GM12878 (cell line): ENCODE data around the gene MYO16.

ENCODE experiments used
- ATF2 ChIP-seq: IDR thresholded peaks from 2 replicates; pipeline ENCODE4 v1.6.1; 2012; ENCODE audit warnings: low read length, inconsistent platforms
- CHD2 ChIP-seq: IDR thresholded peaks from 2 replicates; pipeline ENCODE4 v1.6.1; 2011; ENCODE audit warnings: low read depth, low read length, improper control_type of control experiment, borderline replicate concordance
- CTCF ChIP-seq, 3 experiments: IDR thresholded peaks in 2 of 3; conservative IDR thresholded peaks in 1 of 3; 2 replicates each; pipeline ENCODE4 v1.5.1; 2011; ENCODE audit warnings: low read depth in 3 of 3, low read length in 3 of 3, mild to moderate bottlenecking in 3 of 3, control low read depth in 2 of 3, moderate library complexity in 2 of 3, inconsistent platforms in 1 of 3, mixed read lengths in 1 of 3; ENCODE audit not compliant: control insufficient read depth in 2 of 3, insufficient read depth in 1 of 3; ENCODE audit errors: extremely low read depth in 1 of 3
- EGR1 ChIP-seq, 2 experiments: IDR thresholded peaks; 1 replicate in 1 of 2; 2 replicates in 1 of 2; pipeline ENCODE4 v1.6.1; 2011 to 2012; ENCODE audit warnings: low read depth in 2 of 2, low read length in 2 of 2, borderline replicate concordance in 1 of 2, mild to moderate bottlenecking in 1 of 2, moderate library complexity in 1 of 2
- ELK1 ChIP-seq: IDR thresholded peaks from 2 replicates; pipeline ENCODE4 v1.6.1; 2012; ENCODE audit warnings: low read depth, low read length, improper control_type of control experiment
- JUNB ChIP-seq: IDR thresholded peaks from 2 replicates; pipeline ENCODE4 v1.6.1; 2016; ENCODE audit warnings: antibody characterized with exemption, mild to moderate bottlenecking
- PBX3 ChIP-seq: IDR thresholded peaks from 2 replicates; pipeline ENCODE4 v1.6.1; 2011; ENCODE audit warnings: mild to moderate bottlenecking, low read depth, low read length, moderate library complexity; ENCODE audit not compliant: insufficient replicate concordance
- POLR2AphosphoS2 ChIP-seq: IDR thresholded peaks from 2 replicates; pipeline ENCODE4 v1.6.1; 2011; ENCODE audit warnings: low read depth, mild to moderate bottlenecking, low read length, improper control_type of control experiment, moderate library complexity
- REST ChIP-seq: IDR thresholded peaks from 2 replicates; pipeline ENCODE4 v1.6.1; 2012; ENCODE audit warnings: mild to moderate bottlenecking, low read depth, low read length
- SMC3 ChIP-seq: IDR thresholded peaks from 2 replicates; pipeline ENCODE4 v1.6.1; 2011; ENCODE audit warnings: low read length, improper control_type of control experiment, borderline replicate concordance
- TCF3 ChIP-seq: IDR thresholded peaks from 2 replicates; pipeline ENCODE4 v1.6.1; 2012; ENCODE audit warnings: low read depth, mild to moderate bottlenecking, low read length, borderline replicate concordance; ENCODE audit not compliant: insufficient read depth
- ZNF24 ChIP-seq: fragments of 450-650 bp; IDR thresholded peaks from 2 replicates; pipeline ENCODE4 v1.6.1; 2017; ENCODE audit warnings: antibody characterized with exemption, mild to moderate bottlenecking

GRCh38 chr13:108781312-108781711 is 151.9 kb downstream of the MYO16 start:
- TF ChIP-seq TCF3 (no peak), CTCF (IDR thresholded peaks at IDR 0.05 in 2 of 3, conservative IDR thresholded peaks at IDR 0.05 in 1 of 3; ENCODE audit: control insufficient read depth in 2 of 3, extremely low read depth in 1 of 3, insufficient read depth in 1 of 3, low read depth in 3 of 3, low read length in 3 of 3) (no peak), ZNF24 (no peak), EGR1 (IDR thresholded peaks at IDR 0.05; ENCODE audit: borderline replicate concordance in 1 of 2, low read depth in 2 of 2, low read length in 2 of 2) (no peak), CHD2 (no peak), REST (no peak), JUNB (no peak), PBX3 (no peak), SMC3 (no peak), POLR2AphosphoS2 (no peak), ATF2 (no peak), ELK1 (no peak)
